ENCODE results near the gene EMID1.

DNA sequence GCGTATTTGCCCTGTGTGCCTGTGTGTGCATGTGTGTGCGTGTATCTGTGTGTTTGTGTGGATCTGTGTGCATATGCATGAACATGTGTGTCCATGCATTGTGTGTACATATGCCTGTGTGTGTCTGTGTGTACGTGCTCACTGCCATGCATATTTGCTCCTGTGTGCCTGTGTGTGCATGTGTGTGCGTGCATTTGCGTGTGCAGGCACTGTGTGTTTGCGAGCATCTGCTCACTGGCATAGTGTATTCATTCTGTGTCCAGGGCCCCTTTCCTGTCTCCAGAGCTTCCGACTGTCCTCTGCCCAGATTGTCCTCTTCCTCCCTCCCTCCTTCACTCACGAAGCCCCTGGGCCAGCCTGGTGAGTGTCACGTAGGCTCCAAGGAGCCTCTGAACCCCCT is 5.8 kb downstream of the EMID1 start:
- TF ChIP-seq, protein P1, sequence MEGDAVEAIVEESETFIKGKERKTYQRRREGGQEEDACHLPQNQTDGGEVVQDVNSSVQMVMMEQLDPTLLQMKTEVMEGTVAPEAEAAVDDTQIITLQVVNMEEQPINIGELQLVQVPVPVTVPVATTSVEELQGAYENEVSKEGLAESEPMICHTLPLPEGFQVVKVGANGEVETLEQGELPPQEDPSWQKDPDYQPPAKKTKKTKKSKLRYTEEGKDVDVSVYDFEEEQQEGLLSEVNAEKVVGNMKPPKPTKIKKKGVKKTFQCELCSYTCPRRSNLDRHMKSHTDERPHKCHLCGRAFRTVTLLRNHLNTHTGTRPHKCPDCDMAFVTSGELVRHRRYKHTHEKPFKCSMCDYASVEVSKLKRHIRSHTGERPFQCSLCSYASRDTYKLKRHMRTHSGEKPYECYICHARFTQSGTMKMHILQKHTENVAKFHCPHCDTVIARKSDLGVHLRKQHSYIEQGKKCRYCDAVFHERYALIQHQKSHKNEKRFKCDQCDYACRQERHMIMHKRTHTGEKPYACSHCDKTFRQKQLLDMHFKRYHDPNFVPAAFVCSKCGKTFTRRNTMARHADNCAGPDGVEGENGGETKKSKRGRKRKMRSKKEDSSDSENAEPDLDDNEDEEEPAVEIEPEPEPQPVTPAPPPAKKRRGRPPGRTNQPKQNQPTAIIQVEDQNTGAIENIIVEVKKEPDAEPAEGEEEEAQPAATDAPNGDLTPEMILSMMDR (IDR thresholded peaks at IDR 0.05; ENCODE audit: low read depth, low read length), result no peak
- TF ChIP-seq MYC (IDR thresholded peaks at IDR 0.05; ENCODE audit: low read depth, low read length), result no peak

Measured in NB4 (cell line).